GM19438 (cell line): ENCODE measurements around the gene EID3.
"Not testable (repeated sequence)": the region's sequence is repeated elsewhere in the genome, so short reads cannot be mapped to it uniquely, and the experiment has no call there.

Source experiments
- ATAC-seq: cut with Tn5 transposase; IDR thresholded peaks from one replicate; pipeline ENCODE4 v1.9.1; 2021; ENCODE audit warnings: low read depth; ENCODE audit not compliant: unreplicated experiment

The EID3 gene

GRCh38 chr12:104310751-104311633, 7.5 kb downstream of the EID3 start:
- ATAC-seq, result no peak

- ATAC-seq, result no peak
Observed at GRCh38 chr12:104312202-104312601, 8.7 kb downstream of the EID3 start.

DNA sequence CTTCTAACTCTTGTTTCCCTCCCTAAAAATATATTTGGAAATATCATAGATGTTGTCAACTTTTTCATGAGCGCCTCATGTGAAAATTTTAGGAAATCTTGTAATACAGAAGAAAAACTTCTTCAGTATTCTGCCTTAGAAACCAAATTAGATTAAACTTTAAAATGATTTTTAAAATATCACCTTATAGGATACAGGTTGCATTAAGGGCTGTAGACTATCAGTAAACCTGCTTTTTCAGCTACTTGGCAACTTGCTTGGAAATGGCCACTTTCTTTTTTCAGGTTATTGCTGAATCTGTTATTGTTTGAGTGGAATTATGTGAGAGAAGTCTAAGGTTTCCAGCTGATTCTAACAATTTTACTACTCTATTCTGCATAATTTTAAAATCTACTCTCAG, 9.1 kb downstream of the EID3 start:
- no peak for ATAC-seq

- no peak for ATAC-seq
Observed at GRCh38 chr12:104313568-104314241, 10.2 kb downstream of the EID3 start.

DNA sequence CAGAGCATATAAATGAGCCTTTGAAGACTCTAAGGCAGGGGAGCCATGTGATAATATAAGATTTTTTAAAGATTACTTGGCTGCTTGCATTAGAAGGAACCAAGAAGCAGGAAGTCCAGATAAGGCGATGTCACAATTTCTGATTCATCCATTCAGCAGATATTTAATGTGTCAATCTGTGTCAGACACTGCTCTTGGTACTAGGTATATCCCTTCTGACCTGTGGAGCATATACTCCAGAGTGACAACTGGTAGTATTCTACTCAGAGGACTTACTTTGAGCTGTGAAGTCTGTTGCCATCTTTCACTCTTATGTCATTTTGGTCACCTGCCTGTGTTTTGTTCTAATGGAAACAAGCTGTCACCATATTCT, 10.7 kb downstream of the EID3 start:
- no peak for ATAC-seq

DNA sequence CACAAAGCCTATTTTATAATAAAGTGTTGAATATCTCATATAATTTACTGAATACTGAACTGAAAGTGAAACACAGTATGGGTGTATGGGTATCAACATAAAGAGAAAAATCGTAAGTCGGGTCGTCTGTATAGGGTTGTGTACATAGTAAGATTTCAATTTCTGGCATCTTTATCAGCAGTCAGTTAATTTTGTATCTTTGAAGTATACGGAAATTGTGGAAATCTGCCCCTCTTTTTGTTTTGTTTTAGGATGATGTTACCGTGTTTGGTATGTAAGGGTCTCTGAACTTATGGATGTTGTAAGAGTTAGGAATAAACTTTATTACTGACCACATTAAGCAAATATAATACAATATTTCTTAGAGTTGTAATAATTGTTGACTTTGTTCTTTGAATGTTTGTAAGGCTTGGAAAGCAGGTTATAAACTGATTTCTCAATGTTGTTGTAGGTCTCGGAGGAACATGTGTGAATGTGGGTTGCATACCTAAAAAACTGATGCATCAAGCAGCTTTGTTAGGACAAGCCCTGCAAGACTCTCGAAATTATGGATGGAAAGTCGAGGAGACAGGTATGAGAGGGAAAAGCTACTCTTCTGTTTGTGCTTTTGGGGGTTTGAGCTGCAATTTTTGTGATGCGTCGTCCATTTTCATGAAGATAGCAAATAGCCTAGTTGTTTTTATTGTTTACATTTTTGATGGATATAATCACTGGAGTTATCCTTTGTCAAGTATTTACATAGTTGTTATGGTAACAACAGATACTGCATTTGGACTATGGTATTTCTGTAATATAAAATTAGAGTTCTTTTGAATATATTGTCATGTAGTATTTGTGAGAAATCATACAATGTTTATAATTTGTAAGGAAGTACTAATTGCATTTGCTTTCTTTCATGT, 12.0 kb downstream of the EID3 start:
- no peak for ATAC-seq

DNA sequence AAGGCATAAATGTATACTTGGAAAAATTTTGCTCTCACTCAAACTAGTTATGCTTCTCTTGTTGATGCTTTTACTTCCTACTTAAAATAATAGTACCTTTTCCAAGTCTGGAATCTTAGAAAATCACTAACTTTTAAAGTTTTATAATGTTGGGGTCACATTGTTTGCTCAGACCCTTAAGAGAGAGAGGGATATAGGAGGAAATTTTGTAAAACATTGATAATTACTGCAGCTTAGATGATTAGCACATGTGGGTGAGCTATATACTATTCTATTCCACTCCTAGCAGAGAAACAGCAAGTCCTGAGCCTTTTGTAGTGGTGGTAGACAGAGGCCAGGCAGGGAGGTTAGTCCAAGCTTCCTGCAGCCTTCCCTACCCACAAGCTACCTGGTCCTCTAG, 13.4 kb downstream of the EID3 start:
- ATAC-seq, result no peak

DNA sequence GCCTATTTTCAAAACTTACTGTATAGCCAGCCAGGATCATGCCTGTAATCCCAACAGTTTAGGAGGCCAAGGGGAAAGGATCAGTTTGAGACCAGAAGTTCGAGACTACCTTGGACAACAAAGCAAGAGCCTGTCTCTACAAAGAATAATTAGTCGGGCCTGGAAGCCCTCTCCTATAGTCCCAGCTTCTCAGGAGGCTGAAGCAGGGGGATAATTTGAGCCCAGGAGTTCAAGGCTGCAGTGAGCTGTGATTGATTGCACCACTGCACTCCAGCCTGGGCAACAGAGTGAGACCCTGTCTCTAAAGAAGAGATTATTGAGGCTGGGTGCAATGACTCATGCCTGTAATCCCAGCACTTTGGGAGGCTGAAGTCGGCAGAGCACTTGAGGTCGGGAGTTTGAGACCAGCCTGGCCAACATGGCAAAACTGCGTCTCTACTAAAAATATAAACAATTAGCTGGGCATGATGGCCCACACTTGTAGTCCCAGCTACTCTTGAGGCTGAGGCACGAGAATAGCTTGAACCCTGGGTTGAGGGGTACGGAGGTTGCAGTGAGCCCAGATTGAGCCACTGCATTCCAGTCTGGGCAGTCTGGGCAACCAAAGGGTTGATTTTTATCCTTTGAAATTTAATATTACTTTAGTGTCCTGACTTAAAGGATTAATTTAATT, 14.1 kb downstream of the EID3 start:
- no peak for ATAC-seq

DNA sequence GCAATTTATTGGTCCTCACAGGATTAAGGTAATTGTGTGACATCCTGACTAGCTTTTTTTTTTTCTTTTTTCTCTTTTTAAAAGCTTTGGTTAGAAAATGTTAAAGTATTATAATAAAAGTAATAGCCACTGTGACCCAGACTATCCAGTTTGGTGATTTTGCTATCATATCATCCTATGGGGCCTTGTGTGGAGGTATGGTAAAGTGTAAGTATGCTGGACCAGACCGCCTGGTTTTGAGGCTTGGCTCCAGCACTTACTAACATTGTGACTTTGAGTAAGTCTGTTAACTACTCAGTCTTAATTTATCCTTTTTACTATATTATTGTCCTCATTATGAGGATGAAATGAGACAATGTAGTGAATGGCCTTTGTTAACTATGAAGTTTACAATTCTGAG, 15.5 kb downstream of the EID3 start:
- ATAC-seq, result no peak

- no peak for ATAC-seq
Observed at GRCh38 chr12:104319918-104320626, 16.5 kb downstream of the EID3 start.

DNA sequence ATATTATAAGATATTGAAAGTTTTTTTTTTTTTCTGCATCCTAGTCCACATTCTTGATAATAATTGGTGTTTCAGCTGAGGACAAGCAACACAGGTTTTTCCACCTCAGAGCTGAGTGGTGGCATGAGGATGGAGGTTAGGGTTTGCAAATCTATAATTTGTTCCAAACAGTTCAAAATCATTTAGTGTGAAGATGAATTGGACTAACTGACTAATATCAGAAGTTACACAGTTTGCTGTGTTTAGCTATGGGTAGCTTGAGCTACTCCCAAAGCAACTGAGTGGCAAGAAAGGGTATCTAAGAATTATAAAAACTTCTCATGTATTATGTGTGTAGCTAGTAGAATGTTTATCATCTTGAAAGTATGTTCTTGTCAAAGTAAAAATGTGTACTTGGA, 17.1 kb downstream of the EID3 start:
- no peak for ATAC-seq

DNA sequence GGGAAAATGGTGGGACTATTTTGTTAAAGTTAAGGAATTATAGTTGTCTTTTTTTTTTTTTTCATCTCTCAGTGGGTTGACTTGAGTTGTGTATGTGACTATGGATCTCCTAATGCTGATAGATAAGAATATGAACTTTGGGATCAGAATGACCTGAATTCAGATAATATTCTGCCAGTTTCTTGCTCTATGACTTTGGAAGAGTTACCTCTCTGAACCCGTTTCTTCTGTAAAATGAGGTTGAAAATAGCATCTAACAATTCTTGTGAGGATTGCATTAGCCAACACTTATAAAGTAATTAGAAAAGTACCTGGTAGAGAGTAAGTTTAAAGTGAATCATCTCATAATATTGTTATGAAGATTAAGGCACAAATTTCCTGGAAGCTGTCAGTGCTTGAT, 18.4 kb downstream of the EID3 start:
- no peak for ATAC-seq

DNA sequence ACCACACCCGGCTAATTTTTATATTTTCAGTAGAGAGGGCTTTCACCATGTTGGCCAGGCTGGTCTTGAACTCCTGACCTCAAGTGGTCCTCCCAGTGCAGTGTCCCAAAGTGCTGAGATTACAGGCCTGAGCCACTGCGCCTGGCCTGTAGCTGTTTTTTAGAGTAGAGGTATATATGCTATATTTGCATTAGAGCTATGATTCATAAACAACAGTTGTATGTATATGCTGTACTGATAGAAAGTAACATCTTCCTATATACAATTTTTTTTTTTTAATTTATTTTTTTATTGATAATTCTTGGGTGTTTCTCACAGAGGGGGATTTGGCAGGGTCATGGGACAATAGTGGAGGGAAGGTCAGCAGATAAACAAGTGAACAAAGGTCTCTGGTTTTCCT, 19.0 kb downstream of the EID3 start:
- not testable (repeated sequence) for ATAC-seq

DNA sequence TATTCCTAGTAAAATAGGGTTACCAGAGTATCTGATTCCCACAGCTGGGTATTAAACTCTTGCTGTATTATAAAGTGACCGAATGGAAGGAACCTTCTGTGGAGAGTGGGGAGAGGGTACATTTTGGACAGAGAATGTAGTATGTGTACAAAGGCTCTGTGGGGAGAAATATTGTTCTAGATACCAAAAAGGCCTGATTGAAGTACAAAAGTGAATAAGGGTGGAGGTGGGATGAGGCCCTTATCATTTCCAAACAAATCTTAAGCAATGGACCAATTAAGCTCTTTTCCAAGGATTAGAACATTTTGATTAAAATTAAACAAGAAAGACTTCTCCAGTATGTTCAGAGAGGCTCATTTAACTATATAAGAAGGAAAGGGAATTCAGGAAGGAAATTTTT, 20.4 kb downstream of the EID3 start:
- no peak for ATAC-seq

- not testable (repeated sequence) for ATAC-seq
Observed at GRCh38 chr12:104328278-104328677, 24.7 kb downstream of the EID3 start.

- ATAC-seq, result no peak
Observed at GRCh38 chr12:104328790-104329189, 25.3 kb downstream of the EID3 start.

DNA sequence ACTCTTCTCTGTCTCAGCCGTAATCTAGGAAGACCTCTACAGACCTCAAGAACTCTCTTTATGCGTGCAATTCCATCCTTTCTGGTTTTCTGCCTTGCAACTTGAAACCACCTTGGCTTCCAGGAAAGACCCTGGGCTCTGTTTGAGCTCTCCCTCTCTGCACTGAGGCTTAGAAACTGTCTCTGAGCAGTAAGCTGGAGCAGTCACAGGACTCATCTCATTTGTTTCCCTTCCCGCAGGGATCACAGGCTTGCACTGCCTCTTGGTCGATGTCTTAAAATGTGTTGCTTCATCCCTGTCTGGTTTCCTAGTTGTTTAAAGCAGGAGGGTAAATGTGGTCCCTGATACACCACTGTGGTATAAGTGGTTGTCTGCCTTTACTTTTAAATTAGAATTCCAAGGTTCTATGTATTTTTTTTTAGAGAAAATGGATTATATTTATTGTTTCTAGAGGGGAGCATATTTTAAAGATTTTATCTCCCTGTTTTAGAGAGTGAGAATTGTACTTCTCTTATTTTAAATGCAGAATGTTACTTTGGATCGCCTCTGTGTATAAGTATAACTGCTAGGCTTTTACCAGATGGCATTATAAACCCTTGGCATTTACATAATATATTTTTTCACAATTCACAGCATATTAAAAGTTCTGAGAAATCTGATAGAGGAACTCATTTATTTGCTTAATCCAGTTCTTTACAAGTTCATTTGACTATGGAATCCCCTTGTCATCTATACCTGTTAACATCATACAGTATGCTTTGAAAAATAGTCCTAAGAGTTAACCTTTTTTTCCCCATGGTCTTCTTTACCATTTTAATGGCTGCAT, 26.4 kb downstream of the EID3 start:
- no peak for ATAC-seq

- no peak for ATAC-seq
Observed at GRCh38 chr12:104331376-104331775, 27.8 kb downstream of the EID3 start.

DNA sequence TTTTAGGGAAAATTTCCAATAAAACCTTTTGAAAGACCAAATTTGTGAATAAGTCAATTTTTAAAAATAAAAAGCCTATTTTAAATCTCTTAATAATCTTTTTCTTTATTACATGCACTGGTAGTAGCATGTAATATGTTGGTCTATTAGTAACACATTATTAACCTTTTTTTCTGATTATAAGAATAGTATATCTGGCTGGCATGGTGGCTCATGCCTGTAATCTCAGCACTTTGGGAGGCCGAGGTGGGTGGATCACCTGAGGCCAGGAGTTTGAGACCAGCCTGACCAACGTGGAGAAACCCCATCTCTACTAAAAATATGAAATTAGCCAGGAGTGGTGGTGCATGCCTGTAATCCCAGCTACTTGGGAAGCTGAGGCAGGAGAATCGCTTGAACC, 28.7 kb downstream of the EID3 start:
- not testable (repeated sequence) for ATAC-seq
